ENCODE data around the gene GARIN1A. TPM values are rescaled to one million over a fixed set of nuclear protein-coding genes. Genes with fewer than 3 reads are reported as not detected.
"Not testable (repeated sequence)": the region's sequence is repeated elsewhere in the genome, so short reads cannot be mapped to it uniquely, and the experiment has no call there.

GARIN1A gene
- total RNA-seq, 1 donor from 2014 or later, result 3.4 TPM

- Mint-ChIP-seq H3K4me1 (no peaks in the 10 kb centered on the region), H3K9me3 (no peaks in the 10 kb centered on the region), H3K36me3 (peaks cover 4% of the 10 kb centered on the region), H3K27ac (no peak overlapping the region), H3K27me3 (ENCODE audit: low read depth) (peaks cover 8% of the 10 kb centered on the region), H3K4me3 (no peak overlapping the region)
- no peak for TF ChIP-seq CTCF (IDR thresholded peaks at IDR 0.05; ENCODE audit: unreplicated experiment)
- peak in 1 of 2 experiments; percentile 47 for DNase-seq (ENCODE audit: low spot score in 2 of 2, unreplicated experiment in 2 of 2)
Observed at GRCh38 chr7:128672927-128673517, 930 bp downstream of the GARIN1A start.

- Mint-ChIP-seq H3K27me3 (ENCODE audit: low read depth) (peaks cover 8% of the 10 kb centered on the region), H3K4me1 (no peaks in the 10 kb centered on the region), H3K27ac (no peak overlapping the region), H3K36me3 (peaks cover 4% of the 10 kb centered on the region), H3K9me3 (no peaks in the 10 kb centered on the region), H3K4me3 (no peak overlapping the region)
- no peak for TF ChIP-seq CTCF (IDR thresholded peaks at IDR 0.05; ENCODE audit: unreplicated experiment)
- DNase-seq (ENCODE audit: low spot score in 2 of 2, unreplicated experiment in 2 of 2), result no peak
Observed at GRCh38 chr7:128673571-128673970, 1.5 kb downstream of the GARIN1A start.

- H3K27me3 Mint-ChIP-seq (ENCODE audit: low read depth), result peaks cover 8% of the 10 kb centered on the region
- H3K4me1 Mint-ChIP-seq, result no peaks in the 10 kb centered on the region
- TF ChIP-seq CTCF (IDR thresholded peaks at IDR 0.05; ENCODE audit: unreplicated experiment), result no peak
- DNase-seq (ENCODE audit: low spot score in 2 of 2, unreplicated experiment in 2 of 2), result no peak
- H3K9me3 Mint-ChIP-seq, result no peaks in the 10 kb centered on the region
- no peak overlapping the region for H3K27ac Mint-ChIP-seq
- no peaks in the 10 kb centered on the region for H3K36me3 Mint-ChIP-seq
- no peak overlapping the region for H3K4me3 Mint-ChIP-seq
Observed at GRCh38 chr7:128676665-128677064, 4.6 kb downstream of the GARIN1A start.

- no peak overlapping the region for H3K27ac Mint-ChIP-seq
- peaks cover 3% of the 10 kb centered on the region for H3K4me1 Mint-ChIP-seq
- TF ChIP-seq CTCF (IDR thresholded peaks at IDR 0.05; ENCODE audit: unreplicated experiment), result no peak
- H3K9me3 Mint-ChIP-seq, result no peaks in the 10 kb centered on the region
- H3K27me3 Mint-ChIP-seq (ENCODE audit: low read depth), result peaks cover 3% of the 10 kb centered on the region
- H3K4me3 Mint-ChIP-seq, result no peak overlapping the region
- H3K36me3 Mint-ChIP-seq, result peaks cover 11% of the 10 kb centered on the region
- DNase-seq (ENCODE audit: low spot score in 2 of 2, unreplicated experiment in 2 of 2), result no peak
Observed at GRCh38 chr7:128679920-128680319, 7.8 kb downstream of the GARIN1A start.

- Mint-ChIP-seq H3K4me3 (no peak overlapping the region), H3K4me1 (peaks cover 3% of the 10 kb centered on the region), H3K27me3 (ENCODE audit: low read depth) (no peaks in the 10 kb centered on the region), H3K36me3 (peaks cover 13% of the 10 kb centered on the region), H3K9me3 (no peaks in the 10 kb centered on the region), H3K27ac (no peak overlapping the region)
- DNase-seq (ENCODE audit: low spot score in 2 of 2, unreplicated experiment in 2 of 2), result no peak
- no peak for TF ChIP-seq CTCF (IDR thresholded peaks at IDR 0.05; ENCODE audit: unreplicated experiment)
Observed at GRCh38 chr7:128681794-128682537, 9.9 kb downstream of the GARIN1A start.

GRCh38 chr7:128683270-128683669 lies 11.2 kb downstream of the GARIN1A start:
- H3K4me3 Mint-ChIP-seq; H3K27ac Mint-ChIP-seq; H3K4me1 Mint-ChIP-seq; H3K27me3 Mint-ChIP-seq (ENCODE audit: low read depth); H3K9me3 Mint-ChIP-seq; DNase-seq (ENCODE audit: low spot score in 2 of 2, unreplicated experiment in 2 of 2): not testable (repeated sequence)
- peaks cover 21% of the 10 kb centered on the region for H3K36me3 Mint-ChIP-seq

GRCh38 chr7:128683738-128684137 lies 11.6 kb downstream of the GARIN1A start:
- H3K27me3 Mint-ChIP-seq (ENCODE audit: low read depth); H3K4me3 Mint-ChIP-seq; H3K9me3 Mint-ChIP-seq; H3K27ac Mint-ChIP-seq; H3K4me1 Mint-ChIP-seq; DNase-seq (ENCODE audit: low spot score in 2 of 2, unreplicated experiment in 2 of 2): not testable (repeated sequence)
- H3K36me3 Mint-ChIP-seq, result peaks cover 23% of the 10 kb centered on the region

Data from mesothelial cell of epicardium (in vitro differentiated cells).